ENCODE results near the gene PPP6R2. TPM values are rescaled to one million over a fixed set of nuclear protein-coding genes. Genes with fewer than 3 reads are reported as not detected.

PPP6R2 gene
- total RNA-seq, 1 experiment from 2014 or later = 42.6 TPM

GRCh38 chr22:50456466-50457234 lies 113.5 kb downstream of the PPP6R2 start:
- Histone ChIP-seq H3K27me3 (ENCODE audit: insufficient read depth, low read length) (no peaks in the 10 kb centered on the region), H4K20me1 (ENCODE audit: control insufficient read depth, insufficient read depth, insufficient read length) (peaks cover 5% of the 10 kb centered on the region), H3K79me2 (ENCODE audit: insufficient read depth, low read length) (no peaks in the 10 kb centered on the region), H3K4me2 (ENCODE audit: insufficient read depth, insufficient read length, low read length) (no peak overlapping the region), H3K23me2 (ENCODE audit: insufficient read length, low read depth, low read length, poor library complexity, severe bottlenecking) (no peaks in the 10 kb centered on the region), H2BK120ac (ENCODE audit: low read depth, low read length, poor library complexity, severe bottlenecking) (no peak overlapping the region), H2BK12ac (ENCODE audit: insufficient read length, low read depth, low read length) (no peak overlapping the region), H3K23ac (ENCODE audit: insufficient read length, low read depth, low read length) (no peak overlapping the region), H2AK5ac (ENCODE audit: insufficient read length, low read length) (no peak overlapping the region), H4K5ac (ENCODE audit: insufficient read length, low read depth, low read length) (no peak overlapping the region), H2BK20ac (ENCODE audit: low read depth, low read length, poor library complexity, severe bottlenecking) (no peak overlapping the region), H4K91ac (ENCODE audit: insufficient read length, low read depth, low read length) (no peak overlapping the region), H3T11ph (ENCODE audit: low read length) (no peak overlapping the region), H3K79me1 (ENCODE audit: insufficient read depth, low read depth, low read length, poor library complexity, severe bottlenecking) (no peaks in the 10 kb centered on the region), H3K9me3 (ENCODE audit: control insufficient read depth, low read depth, low read length) (no peaks in the 10 kb centered on the region), H4K8ac (replicated peaks; ENCODE audit: insufficient read length, low read depth, low read length) (no peak overlapping the region), H2AFZ (ENCODE audit: low read length) (no peak overlapping the region), H3K4me1 (ENCODE audit: insufficient read depth, low read length) (no peaks in the 10 kb centered on the region), H3K27ac (ENCODE audit: insufficient read length, low read depth, low read length) (no peak overlapping the region), H3K18ac (ENCODE audit: insufficient read length, low read depth, low read length) (no peak overlapping the region), H3K4ac (ENCODE audit: low read depth, low read length) (no peak overlapping the region), H3K9ac (ENCODE audit: extremely low read depth, insufficient read length, low read length) (no peak overlapping the region), H3K14ac (ENCODE audit: insufficient read depth, low read length) (no peak overlapping the region), H2BK15ac (ENCODE audit: low read depth, low read length) (no peak overlapping the region), H2BK5ac (ENCODE audit: insufficient read length, low read length) (no peak overlapping the region), H3K56ac (ENCODE audit: insufficient read length, low read depth, low read length) (no peak overlapping the region)
- peak; percentile 61 for TF ChIP-seq CTCF (conservative IDR thresholded peaks at IDR 0.05)
- WGBS (ENCODE audit: extremely low coverage, insufficient read length, low lambda C conversion rate) = no CpG with 5 or more reads among the region's 34 CpGs
- Mint-ChIP-seq H3K4me3 (no peak overlapping the region), H3K4me1 (no peaks in the 10 kb centered on the region), H3K9me3 (no peaks in the 10 kb centered on the region; a peak in 1 of 5 replicates), H3K27me3 (ENCODE audit: low read depth) (no peaks in the 10 kb centered on the region), H3K36me3 (ENCODE audit: insufficient read depth in 1 of 3, low read depth in 3 of 3) (peaks cover 27 to 74% (median 70%) of the 10 kb centered on the region in 3 experiments), H3K27ac (peak overlapping the region in 1 of 3 experiments; percentile 73; a peak in 2 of 7 replicates)
- DNase-seq = peak; percentile 53

Data from H9 (cell line).